SJSA1 (cell line): Measurements from ENCODE around the gene SNU13. TPM values are rescaled to one million over a fixed set of nuclear protein-coding genes. Genes with fewer than 3 reads are reported as not detected.
"Not testable (repeated sequence)": the region's sequence is repeated elsewhere in the genome, so short reads cannot be mapped to it uniquely, and the experiment has no call there.

Experiments
- DNase-seq, 2 experiments: peaks; one replicate each; pipeline ENCODE4 v3.0.0-alpha.2; 2015 to 2020; ENCODE audit warnings: low spot score in 2 of 2, low read depth in 1 of 2
- H3K27ac ChIP-seq: fragments of 250-450 bp; sonication (Bioruptor Pico); 2 replicates; pipeline ENCODE4 v1.5.1; 2020; ENCODE audit warnings: mild to moderate bottlenecking, moderate library complexity
- H3K27me3 ChIP-seq: fragments of 250-450 bp; sonication (Bioruptor Pico); replicated peaks from 2 replicates; pipeline ENCODE4 v1.5.1; 2020; ENCODE audit warnings: mild to moderate bottlenecking, moderate library complexity
- H3K36me3 ChIP-seq: fragments of 250-450 bp; sonication (Bioruptor Pico); 2 replicates; pipeline ENCODE4 v1.5.1; 2020; ENCODE audit warnings: mild to moderate bottlenecking
- H3K4me1 ChIP-seq: fragments of 250-450 bp; sonication (Bioruptor Pico); replicated peaks from 2 replicates; pipeline ENCODE4 v1.6.1; 2021; ENCODE audit warnings: mild to moderate bottlenecking
- H3K4me3 ChIP-seq: fragments of 250-450 bp; sonication (Bioruptor Pico); 2 replicates; pipeline ENCODE4 v1.5.1; 2020; ENCODE audit warnings: mild to moderate bottlenecking
- H3K9me3 ChIP-seq: fragments of 250-450 bp; sonication (Bioruptor Pico); replicated peaks from 2 replicates; pipeline ENCODE4 v1.5.1; 2020; ENCODE audit warnings: mild to moderate bottlenecking
- total RNA-seq: library from RNA; depleted of rRNA; stranded (reverse); fragments of >200 nt; shearing (Covaris generic); gene quantifications from 2 replicates; pipeline ENCODE4 v1.2.3, GENCODE V29; 2014; rRNA removed

Gene SNU13
- 109 and 179 TPM in 2 replicates for total RNA-seq

DNA sequence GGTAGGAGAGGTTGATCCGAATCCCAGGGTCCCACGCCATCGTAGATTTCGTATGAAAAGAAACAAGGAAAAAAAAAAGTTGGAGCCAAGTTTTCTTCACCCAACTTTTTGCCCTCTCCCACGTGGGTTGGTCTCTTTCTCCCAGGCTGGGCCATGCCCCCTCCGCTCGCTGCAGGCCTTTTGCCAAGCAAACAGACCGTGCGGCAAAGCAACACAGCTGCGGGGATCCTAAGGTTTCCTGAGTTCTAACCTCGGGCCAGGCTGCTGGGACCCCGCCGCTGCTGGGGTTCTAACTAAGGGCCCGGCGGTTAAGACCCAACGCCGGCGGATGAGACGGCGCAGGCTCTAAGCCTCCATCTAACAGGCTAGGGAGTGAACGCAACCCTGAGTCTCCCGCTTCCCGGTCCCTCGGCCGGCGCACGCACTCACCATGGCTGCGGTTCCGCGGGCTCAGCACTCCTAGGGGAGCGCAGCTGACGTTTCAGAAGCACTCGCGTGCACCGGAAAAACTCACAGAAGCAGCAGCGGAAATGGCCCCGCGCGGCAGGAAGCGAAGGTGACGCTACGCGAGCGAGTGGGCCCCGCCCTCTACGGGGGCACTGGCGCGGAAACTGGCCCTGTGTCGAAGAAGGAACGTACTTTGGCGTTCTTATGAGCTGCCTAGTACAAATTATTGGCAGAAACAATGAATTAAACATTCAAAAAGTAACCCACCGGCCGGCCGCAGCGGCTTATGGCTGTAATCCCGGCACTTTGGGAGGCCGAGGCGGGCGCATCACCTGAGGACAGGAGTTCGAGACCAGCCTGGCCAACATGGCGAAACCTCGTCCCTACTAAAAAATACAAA, at the start of gene SNU13:
TSS of gene SNU13 (minus strand) at position 503 of the 847 bp plus-strand sequence. CDS start at position 432, 71 bp downstream.
- H3K4me3 ChIP-seq, result peak within 1 kb of the TSS; percentile 62
- no peaks in the 10 kb centered on the region for H3K9me3 ChIP-seq
- DNase-seq, result peak; percentile 84 to 93
- H3K27me3 ChIP-seq, result no peaks in the 10 kb centered on the region
- peaks cover 32% of the 10 kb centered on the region for H3K4me1 ChIP-seq
- peak within 1 kb of the TSS; percentile 84 for H3K27ac ChIP-seq
- H3K36me3 ChIP-seq, result peaks cover 23% of the 10 kb centered on the region

GRCh38 chr22:41733241-41733640, 44.6 kb upstream of the SNU13 start:
- H3K27me3 ChIP-seq, H3K9me3 ChIP-seq, H3K27ac ChIP-seq, H3K36me3 ChIP-seq, H3K4me1 ChIP-seq, H3K4me3 ChIP-seq, DNase-seq: not testable (repeated sequence)

DNA sequence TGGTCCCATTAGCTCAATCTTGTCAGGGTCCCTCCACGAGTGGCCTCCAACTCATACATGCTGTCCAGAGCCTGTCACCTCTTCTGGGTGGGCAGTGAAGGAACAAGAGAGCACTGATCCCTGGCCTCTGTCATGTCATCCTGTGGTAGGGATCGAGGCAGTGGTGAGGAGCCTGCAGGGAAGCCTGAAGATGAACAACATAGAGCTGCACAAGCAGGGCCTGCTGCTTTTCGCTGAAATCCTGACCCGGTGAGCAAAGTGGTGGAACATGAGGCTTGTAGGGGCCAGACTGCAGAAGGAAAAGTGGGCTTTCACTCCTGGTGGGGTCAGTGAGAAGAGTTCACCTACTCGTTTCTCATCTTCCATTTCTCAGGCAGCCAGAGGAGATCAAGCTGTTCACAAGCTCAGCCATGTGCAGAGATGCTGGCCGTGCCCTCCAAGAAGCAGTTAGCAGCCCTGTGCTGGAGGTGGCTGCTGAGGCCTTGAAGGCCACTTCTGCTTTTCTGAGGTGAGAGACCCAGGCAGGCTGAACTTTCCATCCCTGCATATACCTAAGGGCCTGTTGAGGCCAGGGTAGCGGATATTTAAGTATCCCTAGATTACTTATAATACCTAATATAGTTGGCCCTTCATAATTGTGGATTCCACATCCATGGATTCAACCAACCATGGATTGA, 43.6 kb upstream of the SNU13 start:
- H3K9me3 ChIP-seq, result no peaks in the 10 kb centered on the region
- no peak for DNase-seq
- H3K27me3 ChIP-seq, result peaks cover 3% of the 10 kb centered on the region
- no peak overlapping the region for H3K4me3 ChIP-seq
- no peaks in the 10 kb centered on the region for H3K36me3 ChIP-seq
- H3K4me1 ChIP-seq, result no peaks in the 10 kb centered on the region
- H3K27ac ChIP-seq, result no peak overlapping the region

DNA sequence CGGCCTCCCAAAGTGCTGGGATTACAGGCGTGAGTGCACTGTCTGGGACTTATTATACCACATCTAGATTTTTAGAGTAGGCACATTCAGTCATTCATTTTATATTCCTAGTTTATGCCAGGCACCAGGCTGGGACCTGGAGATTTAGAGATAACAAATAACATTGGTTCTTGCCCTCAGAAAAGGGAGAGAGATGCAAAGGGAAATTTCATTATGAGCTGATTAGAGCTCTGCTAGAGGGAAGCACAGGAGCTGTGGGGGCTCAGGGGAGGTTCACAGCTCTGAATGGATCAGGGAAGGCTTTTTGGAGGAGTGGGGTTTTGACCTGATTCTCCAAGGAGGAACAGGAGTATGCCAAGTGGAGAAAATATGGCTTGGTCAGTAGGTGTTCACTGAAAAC, 42.9 kb upstream of the SNU13 start:
- no peak overlapping the region for H3K27ac ChIP-seq
- H3K36me3 ChIP-seq, result no peaks in the 10 kb centered on the region
- H3K4me3 ChIP-seq, result no peak overlapping the region
- DNase-seq, result no peak
- no peaks in the 10 kb centered on the region for H3K9me3 ChIP-seq
- no peaks in the 10 kb centered on the region for H3K4me1 ChIP-seq
- H3K27me3 ChIP-seq, result peaks cover 7% of the 10 kb centered on the region

- Histone ChIP-seq H3K4me3 (no peak overlapping the region), H3K27ac (no peak overlapping the region), H3K9me3 (no peaks in the 10 kb centered on the region), H3K27me3 (peaks cover 10% of the 10 kb centered on the region), H3K4me1 (no peaks in the 10 kb centered on the region), H3K36me3 (no peaks in the 10 kb centered on the region)
- no peak for DNase-seq
These were observed 36.9 kb upstream of the SNU13 start for GRCh38 chr22:41725510-41726110.

DNA sequence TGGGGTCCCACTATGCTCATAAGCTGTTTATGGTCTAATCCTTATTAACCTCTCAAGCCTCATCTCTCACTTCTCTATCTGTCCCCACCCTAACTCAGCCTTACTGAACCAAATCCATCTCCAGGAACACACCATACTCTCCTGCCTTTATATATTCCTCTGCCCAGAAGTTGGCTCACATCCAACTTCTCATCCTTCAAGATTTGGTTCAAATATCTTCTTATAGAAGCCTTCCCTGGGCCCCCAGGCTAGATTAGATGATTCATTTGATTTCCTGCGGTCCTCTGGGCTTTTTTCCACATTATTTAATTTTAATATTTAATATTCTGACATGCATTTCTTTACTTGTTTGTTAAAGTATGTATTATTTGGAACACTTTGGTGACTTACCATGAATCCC, 33.8 kb upstream of the SNU13 start:
- no peaks in the 10 kb centered on the region for H3K4me1 ChIP-seq
- DNase-seq, result no peak
- H3K4me3 ChIP-seq, result no peak overlapping the region
- peaks cover 9% of the 10 kb centered on the region for H3K27me3 ChIP-seq
- H3K9me3 ChIP-seq, result no peaks in the 10 kb centered on the region
- H3K27ac ChIP-seq, result no peak overlapping the region
- no peaks in the 10 kb centered on the region for H3K36me3 ChIP-seq

GRCh38 chr22:41713004-41713403, 24.3 kb upstream of the SNU13 start:
- H3K27ac ChIP-seq, result no peak overlapping the region
- H3K4me3 ChIP-seq, result no peak overlapping the region
- no peaks in the 10 kb centered on the region for H3K9me3 ChIP-seq
- H3K36me3 ChIP-seq, result no peaks in the 10 kb centered on the region
- no peaks in the 10 kb centered on the region for H3K4me1 ChIP-seq
- no peaks in the 10 kb centered on the region for H3K27me3 ChIP-seq
- no peak for DNase-seq

- H3K36me3 ChIP-seq, result no peaks in the 10 kb centered on the region
- H3K4me1 ChIP-seq, result no peaks in the 10 kb centered on the region
- no peak for DNase-seq
- no peaks in the 10 kb centered on the region for H3K27me3 ChIP-seq
- no peaks in the 10 kb centered on the region for H3K9me3 ChIP-seq
- no peak overlapping the region for H3K4me3 ChIP-seq
- H3K27ac ChIP-seq, result no peak overlapping the region
These were observed 20.7 kb upstream of the SNU13 start for GRCh38 chr22:41709341-41709740.

DNA sequence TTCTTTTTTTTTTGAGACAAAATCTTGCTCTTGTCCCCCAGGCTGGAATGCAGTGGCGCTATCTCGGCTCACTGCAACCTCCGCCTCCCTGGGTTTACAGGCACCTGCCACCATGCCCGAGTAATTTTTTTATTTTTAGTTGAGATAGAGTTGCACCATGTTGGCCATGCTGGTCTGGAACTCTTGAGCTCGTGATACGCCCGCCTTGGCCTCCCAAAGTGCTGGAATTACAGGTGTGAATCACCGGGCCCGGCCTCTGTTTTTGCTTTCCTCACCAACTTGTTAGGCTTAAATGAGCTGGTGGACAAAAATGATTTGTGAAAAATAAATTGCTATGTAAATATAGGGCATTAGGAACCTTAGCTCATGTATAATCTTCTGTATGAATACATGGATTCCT, 14.1 kb upstream of the SNU13 start:
- DNase-seq, result no peak
- Histone ChIP-seq H3K4me3 (no peak overlapping the region), H3K27me3 (no peaks in the 10 kb centered on the region), H3K27ac (no peak overlapping the region), H3K36me3 (no peaks in the 10 kb centered on the region), H3K9me3 (no peaks in the 10 kb centered on the region), H3K4me1 (peaks cover under 1% of the 10 kb centered on the region; the same call in 1 of the 2 replicates)

- Histone ChIP-seq H3K27me3 (no peaks in the 10 kb centered on the region), H3K4me3 (no peak overlapping the region), H3K36me3 (peaks cover 6% of the 10 kb centered on the region; the same call in 1 of the 2 replicates), H3K4me1 (peaks cover 14% of the 10 kb centered on the region), H3K27ac (no peak overlapping the region), H3K9me3 (no peaks in the 10 kb centered on the region)
- DNase-seq, result no peak
These were observed 11.4 kb upstream of the SNU13 start for GRCh38 chr22:41700108-41700364.

- Histone ChIP-seq H3K27ac (no peak within 1 kb of the TSS), H3K4me3 (no peak within 1 kb of the TSS), H3K9me3 (no peaks in the 10 kb centered on the region), H3K4me1 (peaks cover 14% of the 10 kb centered on the region), H3K27me3 (no peaks in the 10 kb centered on the region), H3K36me3 (peaks cover 6% of the 10 kb centered on the region)
- no peak for DNase-seq
These were observed 10.8 kb upstream of the SNU13 start, which contains the start of gene MEI1 for GRCh38 chr22:41699264-41700107. Gene MEI1, plus strand, starts transcription at chr22:41699503. Its CDS starts 36 bp downstream, at chr22:41699539.

DNA sequence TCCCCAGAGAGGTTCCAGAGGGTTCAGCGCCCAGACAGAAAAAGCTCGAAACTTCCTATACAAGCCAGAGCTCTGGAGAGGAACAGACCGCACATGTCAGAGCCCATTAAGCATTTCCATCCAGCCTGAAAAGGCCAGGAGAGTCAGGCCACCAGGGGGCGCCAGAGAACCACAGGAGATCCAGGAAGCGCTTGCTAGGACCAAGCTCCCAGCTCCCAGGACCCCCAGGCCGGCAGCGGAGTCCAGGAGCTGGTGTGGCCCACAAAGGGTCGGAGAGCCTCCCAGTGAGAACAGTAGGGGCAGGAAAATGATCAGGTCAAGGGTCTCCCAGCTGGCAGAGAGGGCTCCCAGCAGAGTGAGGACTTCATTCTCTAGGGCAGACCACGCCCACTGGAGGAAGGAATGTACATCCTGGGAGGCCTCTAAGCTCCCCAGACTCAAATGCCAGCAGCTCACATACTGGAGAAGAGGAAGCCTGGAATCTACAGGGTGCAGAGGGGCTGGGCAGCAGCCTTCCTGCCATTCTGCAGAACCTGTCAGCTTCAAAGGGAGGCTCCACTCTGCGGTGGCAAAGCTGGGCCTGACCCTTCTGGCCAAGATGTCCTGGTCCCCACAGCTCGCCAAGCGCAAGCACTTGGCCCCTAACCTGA, 8.6 kb upstream of the SNU13 start:
- Histone ChIP-seq H3K4me1 (peaks cover 14% of the 10 kb centered on the region), H3K27ac (peak overlapping the region; percentile 61), H3K4me3 (no peak overlapping the region), H3K9me3 (no peaks in the 10 kb centered on the region), H3K27me3 (no peaks in the 10 kb centered on the region), H3K36me3 (peaks cover 20% of the 10 kb centered on the region)
- DNase-seq, result peak; percentile 94 to 95

DNA sequence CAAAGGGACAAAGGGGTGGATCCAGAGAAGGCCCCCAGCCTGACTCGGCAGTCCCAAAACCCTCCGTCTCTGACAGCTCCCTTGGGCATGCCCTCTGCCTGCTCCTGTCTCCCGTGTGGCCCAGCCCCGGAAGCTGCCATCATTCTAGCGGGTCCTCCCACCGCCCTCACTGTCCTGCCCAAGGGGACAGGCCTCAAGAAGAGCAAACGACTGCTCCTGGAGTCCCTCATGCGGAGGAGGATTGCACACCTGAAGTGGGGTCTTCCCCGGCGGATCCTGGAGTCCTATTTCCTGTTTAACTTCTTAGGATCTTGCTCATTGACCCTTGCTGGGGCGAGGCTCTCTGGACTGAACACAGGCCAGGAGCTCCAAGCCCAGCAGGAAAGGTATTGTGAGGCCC, 8.0 kb upstream of the SNU13 start:
- H3K4me1 ChIP-seq, result peaks cover 14% of the 10 kb centered on the region
- peaks cover 20% of the 10 kb centered on the region for H3K36me3 ChIP-seq
- DNase-seq, result no peak
- H3K9me3 ChIP-seq, result no peaks in the 10 kb centered on the region
- H3K27ac ChIP-seq, result peak overlapping the region; percentile 61
- no peak overlapping the region for H3K4me3 ChIP-seq
- no peaks in the 10 kb centered on the region for H3K27me3 ChIP-seq
